Effector CD8-positive, alpha-beta T cell (primary cell): ENCODE results near the gene GRM7.

ENCODE experiments used
- DNase-seq: peaks from one replicate; lab custom pipeline; 2025; lab: John Stamatoyannopoulos, UW

The GRM7 gene

GRCh38 chr3:7581831-7582230 lies 720.9 kb downstream of the GRM7 start:
- DNase-seq: no peak

GRCh38 chr3:7585052-7585451 lies 724.1 kb downstream of the GRM7 start:
- no peak for DNase-seq

GRCh38 chr3:7588236-7588635 lies 727.3 kb downstream of the GRM7 start:
- DNase-seq: no peak

GRCh38 chr3:7589526-7589925 lies 728.6 kb downstream of the GRM7 start:
- DNase-seq: no peak

GRCh38 chr3:7602297-7602696 lies 741.4 kb downstream of the GRM7 start:
- DNase-seq: no peak

- no peak for DNase-seq
Observed at GRCh38 chr3:7607083-7607482, 746.2 kb downstream of the GRM7 start.

GRCh38 chr3:7607676-7608075 lies 746.8 kb downstream of the GRM7 start:
- no peak for DNase-seq

- DNase-seq: no peak
Observed at GRCh38 chr3:7610634-7611033, 749.7 kb downstream of the GRM7 start.

- DNase-seq: no peak
Observed at GRCh38 chr3:7615043-7615442, 754.1 kb downstream of the GRM7 start.

GRCh38 chr3:7618606-7619005 lies 757.7 kb downstream of the GRM7 start:
- no peak for DNase-seq

GRCh38 chr3:7620401-7620800 lies 759.5 kb downstream of the GRM7 start:
- DNase-seq: no peak

- DNase-seq: no peak
Observed at GRCh38 chr3:7621046-7621630, 760.2 kb downstream of the GRM7 start.

GRCh38 chr3:7621651-7622050 lies 760.7 kb downstream of the GRM7 start:
- DNase-seq: no peak

- DNase-seq: no peak
Observed at GRCh38 chr3:7625021-7625420, 764.1 kb downstream of the GRM7 start.

GRCh38 chr3:7630351-7630911 lies 769.5 kb downstream of the GRM7 start:
- no peak for DNase-seq

- DNase-seq: no peak
Observed at GRCh38 chr3:7630925-7631324, 770.0 kb downstream of the GRM7 start.

GRCh38 chr3:7632305-7632704 lies 771.4 kb downstream of the GRM7 start:
- no peak for DNase-seq

- no peak for DNase-seq
Observed at GRCh38 chr3:7637694-7638093, 776.8 kb downstream of the GRM7 start.

GRCh38 chr3:7638103-7638502 lies 777.2 kb downstream of the GRM7 start:
- DNase-seq: no peak

- no peak for DNase-seq
Observed at GRCh38 chr3:7640787-7641186, 779.9 kb downstream of the GRM7 start.

- DNase-seq: no peak
Observed at GRCh38 chr3:7646851-7647250, 785.9 kb downstream of the GRM7 start.

- no peak for DNase-seq
Observed at GRCh38 chr3:7650466-7650865, 789.6 kb downstream of the GRM7 start.

- no peak for DNase-seq
Observed at GRCh38 chr3:7651274-7651673, 790.4 kb downstream of the GRM7 start.
